ENCODE measurements around the gene BEX3.
"Not testable (repeated sequence)": the region's sequence is repeated elsewhere in the genome, so short reads cannot be mapped to it uniquely, and the experiment has no call there.

Gene BEX3

DNA sequence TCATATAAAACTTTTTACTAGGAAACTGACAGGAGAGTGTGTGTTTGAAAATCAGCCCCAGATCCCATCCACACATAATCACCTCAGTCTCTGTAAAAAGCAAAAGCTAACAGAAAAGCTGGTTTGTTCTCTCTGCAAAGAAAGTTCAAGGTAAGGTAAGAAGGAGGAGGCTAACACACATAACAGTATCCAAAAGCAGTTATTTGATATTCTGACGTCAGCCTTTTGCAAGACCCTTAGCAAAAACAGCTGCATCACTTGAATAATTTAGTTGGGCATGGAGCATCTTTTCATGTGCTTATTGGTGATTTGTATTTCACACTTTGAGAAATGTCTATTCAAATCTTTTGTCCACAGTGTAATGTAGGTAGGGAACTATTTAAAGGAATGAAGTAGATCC, 14.5 kb upstream of the BEX3 start:
- no peaks in the 10 kb centered on the region for H3K27me3 ChIP-seq (ENCODE audit: low read depth)
- in situ Hi-C loops (cut with MboI; ENCODE audit: low sequenced_read_pairs), result no loop called here
- DNase-seq (ENCODE audit: low spot score in 2 of 2), result no peak
- H3K36me3 ChIP-seq (replicated peaks), result no peaks in the 10 kb centered on the region
- H3K4me1 ChIP-seq, result peaks cover 12% of the 10 kb centered on the region
- no peak overlapping the region for H3K4me3 ChIP-seq
- H3K9me3 ChIP-seq, result no peaks in the 10 kb centered on the region

DNA sequence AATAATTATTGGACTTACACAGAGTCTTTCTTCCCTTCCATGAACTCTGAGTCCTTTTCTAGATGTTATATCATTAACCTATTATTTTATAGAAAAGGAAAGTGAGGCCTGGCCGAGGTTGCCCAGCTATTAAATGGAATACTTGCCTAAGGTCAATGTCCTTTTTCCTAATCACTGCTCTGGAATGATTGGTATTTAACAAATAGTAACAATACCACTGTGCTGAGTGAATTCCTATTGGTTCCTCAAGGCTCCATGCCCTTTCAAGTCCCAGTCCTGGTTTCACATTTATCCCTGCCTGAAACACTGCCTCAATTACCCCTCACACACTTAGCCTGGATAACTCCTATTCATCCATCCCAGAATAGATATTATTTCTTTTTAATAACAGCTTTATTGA, 13.9 kb upstream of the BEX3 start:
- no peaks in the 10 kb centered on the region for H3K36me3 ChIP-seq (replicated peaks)
- no peak overlapping the region for H3K4me3 ChIP-seq
- no peaks in the 10 kb centered on the region for H3K27me3 ChIP-seq (ENCODE audit: low read depth)
- DNase-seq (ENCODE audit: low spot score in 2 of 2), result peak in 1 of 2 experiments; percentile 47
- H3K4me1 ChIP-seq, result peaks cover 12% of the 10 kb centered on the region
- in situ Hi-C loops (cut with MboI; ENCODE audit: low sequenced_read_pairs), result no loop called here
- H3K9me3 ChIP-seq, result no peaks in the 10 kb centered on the region

DNA sequence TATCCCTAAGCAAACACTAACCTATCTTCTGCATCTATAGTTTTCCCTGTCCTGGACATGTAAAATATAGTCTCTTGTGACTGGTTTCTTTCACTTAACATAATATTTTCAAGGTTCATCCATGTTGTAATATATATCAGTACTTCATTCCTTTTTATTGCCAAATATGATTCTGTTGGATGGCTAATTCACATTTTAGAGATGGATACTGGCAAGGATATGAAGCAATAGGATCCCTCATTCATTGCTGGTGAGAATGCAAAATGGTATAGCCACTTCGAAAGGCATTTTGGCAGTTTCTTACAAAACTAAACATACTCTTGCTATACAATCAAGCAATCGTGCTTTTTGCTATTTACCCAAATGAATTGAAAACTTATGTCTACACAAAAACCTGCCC, 13.3 kb upstream of the BEX3 start:
- no peaks in the 10 kb centered on the region for H3K36me3 ChIP-seq (replicated peaks)
- no peak overlapping the region for H3K4me3 ChIP-seq
- H3K27me3 ChIP-seq (ENCODE audit: low read depth), result no peaks in the 10 kb centered on the region
- in situ Hi-C loops (cut with MboI; ENCODE audit: low sequenced_read_pairs), result no loop called here
- H3K4me1 ChIP-seq, result peaks cover 12% of the 10 kb centered on the region
- no peaks in the 10 kb centered on the region for H3K9me3 ChIP-seq
- DNase-seq (ENCODE audit: low spot score in 2 of 2), result no peak

DNA sequence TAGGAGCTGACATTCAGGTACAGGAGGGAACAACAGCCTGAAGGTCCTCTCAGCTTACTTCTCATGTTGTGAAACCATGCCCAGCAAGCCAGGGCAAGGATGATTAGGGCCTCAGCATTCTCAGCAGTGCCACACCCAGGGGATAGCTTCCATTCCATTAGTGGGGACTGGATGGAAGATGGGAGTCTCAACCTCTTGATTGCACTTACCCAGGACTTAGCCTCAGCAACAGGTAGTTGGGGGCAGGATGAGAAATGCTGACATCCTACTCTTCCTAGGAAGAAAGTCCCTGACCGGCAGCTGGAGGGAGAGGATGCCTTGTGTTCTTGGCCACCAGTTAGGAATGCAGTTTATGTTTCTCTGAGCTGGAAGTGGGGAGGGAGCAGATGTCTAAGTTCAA, 8.8 kb upstream of the BEX3 start:
- H3K9me3 ChIP-seq, result no peaks in the 10 kb centered on the region
- H3K36me3 ChIP-seq (replicated peaks), result no peaks in the 10 kb centered on the region
- no peak overlapping the region for H3K4me3 ChIP-seq
- H3K4me1 ChIP-seq, result peaks cover 31% of the 10 kb centered on the region
- in situ Hi-C loops (cut with MboI; ENCODE audit: low sequenced_read_pairs), result no loop called here
- DNase-seq (ENCODE audit: low spot score in 2 of 2), result no peak
- H3K27me3 ChIP-seq (ENCODE audit: low read depth), result no peaks in the 10 kb centered on the region

DNA sequence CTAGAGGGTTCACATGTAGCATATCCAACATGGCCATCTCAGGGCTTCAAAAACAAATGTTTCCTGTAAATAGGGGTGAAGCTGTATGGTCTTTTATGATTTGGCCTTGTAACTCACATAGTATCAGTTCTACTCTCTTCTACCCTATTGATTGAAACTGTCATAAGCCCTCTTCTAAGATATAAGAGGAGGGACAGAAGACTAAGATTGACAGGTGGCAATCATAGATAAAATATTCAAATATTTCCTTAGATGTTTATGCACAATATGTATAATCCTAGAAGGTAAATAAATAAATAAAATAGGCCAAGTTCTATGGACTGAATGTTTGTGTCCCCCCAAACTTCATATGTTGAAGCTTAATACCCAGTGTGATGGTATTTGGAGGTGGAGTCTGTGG, 6.9 kb upstream of the BEX3 start:
- in situ Hi-C loops (cut with MboI; ENCODE audit: low sequenced_read_pairs), result no loop called here
- H3K4me1 ChIP-seq, result peaks cover 41% of the 10 kb centered on the region
- no peaks in the 10 kb centered on the region for H3K36me3 ChIP-seq (replicated peaks)
- H3K27me3 ChIP-seq (ENCODE audit: low read depth), result no peaks in the 10 kb centered on the region
- no peaks in the 10 kb centered on the region for H3K9me3 ChIP-seq
- H3K4me3 ChIP-seq, result no peak overlapping the region
- no peak for DNase-seq (ENCODE audit: low spot score in 2 of 2)

DNA sequence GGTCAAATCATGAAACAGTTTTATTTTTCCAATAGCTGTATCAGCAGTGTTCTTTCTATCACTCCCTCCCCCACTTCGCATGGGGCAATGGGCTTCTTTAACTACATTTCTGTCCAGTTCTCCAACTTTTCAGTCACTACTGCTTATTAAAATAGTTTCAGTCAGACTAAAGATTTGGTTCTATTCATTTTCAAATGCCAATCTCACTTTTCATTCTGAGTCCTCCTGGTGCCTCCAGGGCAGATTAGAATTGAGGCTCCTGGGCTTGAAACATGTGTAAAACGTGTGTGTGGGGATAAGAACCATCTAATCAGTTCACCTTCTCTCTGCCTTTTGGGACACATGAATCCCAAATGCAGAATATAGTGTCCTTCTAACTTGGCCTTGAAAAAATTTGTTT, 3.5 kb upstream of the BEX3 start:
- Histone ChIP-seq H3K36me3 (replicated peaks) (peaks cover 6% of the 10 kb centered on the region), H3K9me3 (no peaks in the 10 kb centered on the region), H3K4me1 (peaks cover 52% of the 10 kb centered on the region), H3K27me3 (ENCODE audit: low read depth) (no peaks in the 10 kb centered on the region), H3K4me3 (no peak overlapping the region)
- in situ Hi-C loops (cut with MboI; ENCODE audit: low sequenced_read_pairs), result no loop called here
- DNase-seq (ENCODE audit: low spot score in 2 of 2), result peak; percentile 64 to 91

DNA sequence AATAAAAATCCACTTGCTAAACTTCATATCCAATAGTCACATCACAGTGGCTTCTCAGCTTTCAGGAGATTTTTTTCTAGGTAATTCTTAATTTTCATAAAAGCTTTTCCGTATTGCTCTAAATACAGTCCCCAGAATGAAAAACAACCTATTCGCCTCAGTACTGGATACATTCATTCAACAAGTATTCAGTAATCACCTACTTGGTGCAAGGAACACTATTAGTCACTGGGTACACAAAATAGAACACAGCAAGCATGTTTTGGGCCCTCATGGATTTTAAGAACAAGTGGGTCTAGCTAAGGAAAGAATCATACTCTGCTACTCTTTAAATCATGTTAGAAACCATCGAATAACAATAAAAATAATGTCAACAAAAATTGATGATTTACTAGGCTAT, 2.8 kb upstream of the BEX3 start:
- H3K4me3 ChIP-seq, result no peak overlapping the region
- in situ Hi-C loops (cut with MboI; ENCODE audit: low sequenced_read_pairs), result no loop called here

DNA sequence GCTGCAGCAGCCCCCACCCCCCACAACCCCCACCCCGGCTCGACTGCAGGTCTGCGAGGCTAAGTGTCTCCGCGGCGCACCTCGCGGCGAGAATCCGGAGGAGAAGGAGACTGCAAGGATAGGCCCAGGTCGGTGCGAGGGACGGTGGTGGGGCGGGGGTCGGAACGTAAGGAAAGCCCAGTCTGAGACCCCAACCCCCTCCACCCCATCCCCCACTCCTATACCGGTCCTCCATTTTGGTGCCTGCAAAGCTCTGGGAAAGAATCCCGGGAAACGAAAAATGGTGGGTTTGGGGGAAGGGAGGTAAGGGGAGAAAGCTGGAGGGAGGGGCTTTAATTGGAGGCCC, 614 bp downstream of the BEX3 start:
- peak; percentile 44 to 61 for DNase-seq (ENCODE audit: low spot score in 2 of 2)
- Histone ChIP-seq H3K36me3 (replicated peaks) (peaks cover 23% of the 10 kb centered on the region), H3K4me1 (peaks cover 30% of the 10 kb centered on the region), H3K27me3 (ENCODE audit: low read depth) (no peaks in the 10 kb centered on the region), H3K4me3 (peak overlapping the region; percentile 80), H3K9me3 (no peaks in the 10 kb centered on the region)
- in situ Hi-C loops (cut with MboI; ENCODE audit: low sequenced_read_pairs), result no loop called here

More for the DNA sequence above, 2.8 kb upstream of the BEX3 start:
- no peaks in the 10 kb centered on the region for H3K9me3 ChIP-seq
- peaks cover 52% of the 10 kb centered on the region for H3K4me1 ChIP-seq
- no peak for DNase-seq (ENCODE audit: low spot score in 2 of 2)
- peaks cover 12% of the 10 kb centered on the region for H3K36me3 ChIP-seq (replicated peaks)
- no peaks in the 10 kb centered on the region for H3K27me3 ChIP-seq (ENCODE audit: low read depth)

DNA sequence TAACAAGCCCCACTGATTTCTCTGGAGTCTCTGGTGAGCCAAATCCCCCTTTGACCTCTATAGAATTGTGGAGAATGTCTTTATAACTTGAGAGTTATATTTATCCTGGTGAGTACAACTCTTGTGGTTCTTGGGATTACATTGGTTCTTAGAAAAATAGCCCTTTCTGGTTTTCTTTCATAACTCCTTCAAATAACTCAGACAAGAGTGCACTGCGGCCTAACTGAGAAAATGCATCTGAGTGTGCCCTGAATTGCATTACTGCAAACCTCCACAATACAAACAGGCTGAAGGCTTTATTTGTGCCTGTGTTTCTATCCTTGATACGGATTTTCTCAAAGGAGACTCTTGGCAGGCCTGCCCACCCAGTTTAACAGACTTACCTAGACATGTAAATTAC, 2.7 kb downstream of the BEX3 start:
- DNase-seq (ENCODE audit: low spot score in 2 of 2), result no peak
- Histone ChIP-seq H3K27me3 (ENCODE audit: low read depth) (no peaks in the 10 kb centered on the region), H3K4me1 (peaks cover 11% of the 10 kb centered on the region), H3K9me3 (no peaks in the 10 kb centered on the region), H3K36me3 (replicated peaks) (peaks cover 23% of the 10 kb centered on the region), H3K4me3 (no peak overlapping the region)
- in situ Hi-C loops (cut with MboI; ENCODE audit: low sequenced_read_pairs), result no loop called here

DNA sequence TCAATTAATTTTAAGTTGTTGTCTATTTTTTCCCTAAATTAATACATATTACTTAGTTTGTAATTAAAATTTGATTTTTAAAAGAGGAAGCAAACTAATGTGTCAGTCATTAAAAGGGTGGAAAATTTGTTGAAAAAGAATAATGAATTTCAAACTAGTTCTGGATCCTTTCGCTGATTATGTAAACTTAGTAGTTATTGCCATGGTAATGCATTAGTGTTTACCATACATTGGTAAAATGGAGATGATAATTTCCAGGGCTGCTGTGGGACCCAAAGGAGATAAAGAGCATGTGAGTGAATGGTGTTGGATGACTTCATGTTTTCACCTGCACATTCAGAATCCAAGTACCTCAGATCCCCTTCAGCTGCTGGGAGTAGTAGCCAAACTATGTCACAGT, 6.5 kb downstream of the BEX3 start:
- Histone ChIP-seq H3K27me3 (ENCODE audit: low read depth) (no peaks in the 10 kb centered on the region), H3K4me1 (peaks cover under 1% of the 10 kb centered on the region), H3K9me3 (no peaks in the 10 kb centered on the region), H3K36me3 (replicated peaks) (peaks cover 17% of the 10 kb centered on the region), H3K4me3 (no peak overlapping the region)
- in situ Hi-C loops (cut with MboI; ENCODE audit: low sequenced_read_pairs), result no loop called here
- DNase-seq (ENCODE audit: low spot score in 2 of 2), result no peak

DNA sequence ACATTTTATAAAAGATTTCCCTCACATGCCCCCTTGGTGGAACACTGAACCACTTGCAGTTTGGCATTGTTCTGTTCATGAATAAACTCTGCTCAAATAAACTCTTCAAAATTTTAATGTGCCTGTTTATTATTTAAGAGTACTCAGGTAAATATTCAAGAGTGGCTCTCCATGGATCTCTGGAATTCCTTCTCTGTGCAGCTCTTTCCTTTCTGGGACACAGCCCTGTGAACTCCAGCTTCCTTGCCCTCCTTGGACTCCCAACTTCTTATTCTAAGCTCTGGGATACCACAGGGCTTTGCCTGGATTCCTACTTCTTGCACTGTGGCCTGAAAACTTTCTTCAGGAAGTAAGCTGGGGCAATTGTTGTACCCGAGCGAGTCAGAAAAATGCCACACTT, 8.3 kb downstream of the BEX3 start:
- in situ Hi-C loops (cut with MboI; ENCODE audit: low sequenced_read_pairs), result no loop called here
- Histone ChIP-seq H3K9me3 (no peaks in the 10 kb centered on the region), H3K27me3 (ENCODE audit: low read depth) (no peaks in the 10 kb centered on the region; the same call in 1 of the 2 replicates), H3K36me3 (replicated peaks) (peaks cover 3% of the 10 kb centered on the region; the same call in 1 of the 2 replicates), H3K4me1 (no peaks in the 10 kb centered on the region), H3K4me3 (no peak overlapping the region)
- no peak for DNase-seq (ENCODE audit: low spot score in 2 of 2)

DNA sequence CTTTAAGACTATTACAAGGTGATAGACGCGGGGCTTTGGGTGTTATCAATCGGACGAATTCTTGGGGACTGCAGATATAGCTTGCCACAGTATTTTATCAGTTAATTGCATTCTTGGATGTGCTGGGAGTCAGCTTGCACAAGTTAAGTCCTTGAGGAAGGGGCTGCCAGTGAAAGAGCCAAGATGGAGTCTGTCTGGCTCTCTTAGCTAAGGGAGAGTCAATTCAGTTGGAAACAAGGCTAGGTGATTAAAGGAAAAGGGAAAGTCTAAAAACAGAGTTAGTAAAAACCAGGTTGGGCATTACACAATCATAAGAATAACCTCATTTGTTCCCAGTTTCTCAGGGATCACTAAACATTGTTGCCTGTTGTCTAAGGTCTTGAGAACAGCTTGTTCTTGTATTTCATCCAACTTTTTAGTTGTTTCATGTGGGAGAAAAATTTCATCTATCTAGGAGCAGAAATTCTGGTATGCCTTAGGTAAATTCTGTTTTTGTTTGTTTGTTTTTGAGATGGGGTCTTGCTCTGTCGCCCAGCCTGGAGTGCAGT, 9.0 kb downstream of the BEX3 start:
- H3K27me3 ChIP-seq (ENCODE audit: low read depth); H3K9me3 ChIP-seq; DNase-seq (ENCODE audit: low spot score in 2 of 2); in situ Hi-C loops (cut with MboI; ENCODE audit: low sequenced_read_pairs); H3K4me1 ChIP-seq; H3K4me3 ChIP-seq; H3K36me3 ChIP-seq (replicated peaks): not testable (repeated sequence)

DNA sequence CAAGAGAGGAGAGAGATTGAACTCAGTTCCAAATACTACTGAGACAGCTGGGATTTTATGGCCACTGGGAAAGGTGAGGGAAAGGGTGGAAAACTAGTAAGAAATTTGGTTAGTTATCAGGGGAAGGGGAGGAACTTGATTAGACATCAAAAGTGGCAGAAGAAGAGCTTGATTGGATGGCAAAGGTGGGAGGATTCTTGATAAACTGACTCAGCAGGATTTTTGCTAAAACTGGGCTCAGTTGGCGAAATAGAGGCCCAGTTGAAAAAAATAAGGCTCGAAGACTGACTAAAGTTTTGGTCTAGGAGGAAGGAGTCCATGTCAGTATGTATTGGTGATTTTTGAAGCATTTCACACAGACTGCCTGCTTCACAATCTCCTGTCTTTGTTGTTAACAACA, 10.0 kb downstream of the BEX3 start:
- Histone ChIP-seq H3K27me3 (ENCODE audit: low read depth) (no peaks in the 10 kb centered on the region; the same call in 1 of the 2 replicates), H3K36me3 (replicated peaks) (no peaks in the 10 kb centered on the region), H3K4me1 (no peaks in the 10 kb centered on the region), H3K9me3 (no peaks in the 10 kb centered on the region), H3K4me3 (no peak overlapping the region)
- in situ Hi-C loops (cut with MboI; ENCODE audit: low sequenced_read_pairs), result no loop called here
- DNase-seq (ENCODE audit: low spot score in 2 of 2), result no peak

DNA sequence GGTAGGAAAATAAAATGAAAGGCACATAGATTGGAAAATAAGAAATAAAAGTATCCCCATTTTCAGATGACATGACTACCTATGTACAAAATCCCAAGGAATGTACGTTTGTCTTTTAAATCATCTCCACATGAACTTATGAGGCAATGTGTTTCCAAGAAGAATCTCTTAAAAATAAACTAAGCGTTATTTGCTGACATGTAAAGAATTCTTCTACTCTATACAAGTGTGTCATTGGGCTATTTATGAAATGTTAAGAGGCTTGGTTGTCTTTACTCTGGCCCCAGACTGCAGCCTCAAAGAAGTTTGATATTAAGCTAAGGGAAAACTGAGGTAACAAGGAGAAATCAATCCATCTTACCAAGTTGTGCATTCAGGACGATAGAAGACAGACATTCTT, 17.1 kb downstream of the BEX3 start:
- Histone ChIP-seq H3K9me3 (no peaks in the 10 kb centered on the region), H3K36me3 (replicated peaks) (no peaks in the 10 kb centered on the region), H3K27me3 (ENCODE audit: low read depth) (peaks cover 3% of the 10 kb centered on the region; the same call in 1 of the 2 replicates), H3K4me1 (no peaks in the 10 kb centered on the region), H3K4me3 (no peak overlapping the region)
- in situ Hi-C loops (cut with MboI; ENCODE audit: low sequenced_read_pairs), result no loop called here
- no peak for DNase-seq (ENCODE audit: low spot score in 2 of 2)

DNA sequence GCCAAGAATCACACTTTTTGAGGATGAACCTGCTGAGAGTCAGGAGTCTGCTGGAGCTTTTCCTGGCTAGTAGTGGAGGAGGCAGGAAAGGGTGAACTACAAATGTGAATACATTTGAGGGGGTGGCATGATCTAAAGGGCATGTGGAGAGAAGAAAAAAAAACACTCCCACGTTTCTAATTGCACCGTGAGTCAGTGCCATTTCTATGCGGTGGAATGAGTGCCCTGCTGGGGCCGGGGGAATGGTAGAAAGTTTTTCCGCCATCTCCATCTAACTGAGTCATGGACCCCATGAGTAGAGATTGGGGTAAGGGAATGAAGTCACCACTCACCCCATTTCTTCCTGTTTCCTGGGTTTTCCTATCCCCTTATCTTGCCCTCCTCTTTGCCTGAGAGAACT, 19.8 kb downstream of the BEX3 start:
- in situ Hi-C loops (cut with MboI; ENCODE audit: low sequenced_read_pairs), result no loop called here
- no peak overlapping the region for H3K4me3 ChIP-seq
- no peaks in the 10 kb centered on the region; the same call in 1 of the 2 replicates for H3K9me3 ChIP-seq
- 0 out of 2 replicates have a peak, but pooled peaks cover 3% of the 10 kb centered on the region for H3K27me3 ChIP-seq (ENCODE audit: low read depth)
- no peaks in the 10 kb centered on the region for H3K4me1 ChIP-seq
- no peaks in the 10 kb centered on the region for H3K36me3 ChIP-seq (replicated peaks)
- DNase-seq (ENCODE audit: low spot score in 2 of 2), result no peak
